ENCODE measurements around the gene IP6K1. TPM values are rescaled to one million over a fixed set of nuclear protein-coding genes. Genes with fewer than 3 reads are reported as not detected.

The IP6K1 gene
- total and polyA plus RNA-seq, 10 donors: 8.6 to 56.0 (median 46.4) TPM

GRCh38 chr3:49813497-49814174 lies 27.3 kb upstream of the IP6K1 start, which contains the start of gene UBA7:
TSS of gene UBA7 (minus strand) at chr3:49813953. CDS start at chr3:49813787, 166 bp downstream.
- intact Hi-C loops (cut with DNase I; ENCODE audit: low total_unique reads): no loop called here
- peak within 1 kb of the TSS; percentile 81 to 93 (median 88) for H3K27ac ChIP-seq
- H3K9me3 ChIP-seq: no peaks in the 10 kb centered on the region
- H3K4me3 ChIP-seq: peak within 1 kb of the TSS; percentile 32 to 77 (median 54)
- no peaks in the 10 kb centered on the region for H3K27me3 ChIP-seq (replicated peaks in 1 of 7)
- H3K36me3 ChIP-seq: peaks cover 0 to 42% (median 38%) of the 10 kb centered on the region in 6 donors
- H3K4me1 ChIP-seq: peaks cover 19 to 64% (median 32%) of the 10 kb centered on the region in 6 donors
- TF ChIP-seq POLR2A (IDR thresholded peaks at IDR 0.05) (no peak), POLR2AphosphoS5 (IDR thresholded peaks at IDR 0.05) (peak; percentile 20 to 75 (median 68))
- peak; percentile 87 for DNase-seq
- WGBS, 5 donors: 4 to 11% (median 6%) methylated on average over 9 of the region's 9 CpGs

GRCh38 chr3:49812916-49813496 lies 26.7 kb upstream of the IP6K1 start:
- H3K4me1 ChIP-seq: peaks cover 19 to 70% (median 37%) of the 10 kb centered on the region in 6 donors
- H3K36me3 ChIP-seq: peaks cover 0 to 48% (median 38%) of the 10 kb centered on the region in 6 donors
- DNase-seq: no peak
- H3K27ac ChIP-seq: peak overlapping the region; percentile 81 to 93 (median 88)
- intact Hi-C loops (cut with DNase I; ENCODE audit: low total_unique reads): no loop called here
- H3K9me3 ChIP-seq: no peaks in the 10 kb centered on the region
- H3K4me3 ChIP-seq: peak overlapping the region; percentile 32 to 77 (median 54)
- H3K27me3 ChIP-seq (replicated peaks in 1 of 7): no peaks in the 10 kb centered on the region
- no peak for TF ChIP-seq CTCF (IDR thresholded peaks at IDR 0.05 in 8 of 11, conservative IDR thresholded peaks at IDR 0.05 in 3 of 11)
- no peak for TF ChIP-seq POLR2AphosphoS5 (IDR thresholded peaks at IDR 0.05)
- TF ChIP-seq POLR2A (IDR thresholded peaks at IDR 0.05): no peak
- 23 to 52% (median 32%) methylated on average over 6 to 9 of the region's 9 CpGs for WGBS, 5 donors

GRCh38 chr3:49807431-49808114 lies 21.2 kb upstream of the IP6K1 start:
- Histone ChIP-seq H3K27ac (peak overlapping the region; percentile 83 to 97 (median 93)), H3K27me3 (replicated peaks in 1 of 7) (no peaks in the 10 kb centered on the region), H3K9me3 (no peaks in the 10 kb centered on the region), H3K4me3 (no peak overlapping the region), H3K4me1 (peaks cover 47 to 93% (median 64%) of the 10 kb centered on the region in 6 donors), H3K36me3 (peaks cover 0 to 56% (median 38%) of the 10 kb centered on the region in 6 donors)
- WGBS, 5 donors: 40 to 59% (median 50%) methylated on average over 4 to 13 of the region's 13 CpGs
- TF ChIP-seq POLR2AphosphoS5 (IDR thresholded peaks at IDR 0.05) (peak in 2 of 3 donors; percentile 53 to 56), CTCF (IDR thresholded peaks at IDR 0.05 in 8 of 11, conservative IDR thresholded peaks at IDR 0.05 in 3 of 11) (no peak)
- no peak for DNase-seq
- intact Hi-C loops (cut with DNase I; ENCODE audit: low total_unique reads): no loop called here

- intact Hi-C loops (cut with DNase I; ENCODE audit: low total_unique reads): no loop called here
- TF ChIP-seq CTCF (IDR thresholded peaks at IDR 0.05 in 8 of 11, conservative IDR thresholded peaks at IDR 0.05 in 3 of 11) (no peak), POLR2AphosphoS5 (IDR thresholded peaks at IDR 0.05) (no peak), POLR2A (IDR thresholded peaks at IDR 0.05) (no peak)
- 23 to 57% (median 35%) methylated on average over 1 to 2 of the region's 2 CpGs for WGBS, 5 donors
- peaks cover 0 to 48% (median 32%) of the 10 kb centered on the region in 6 donors for H3K36me3 ChIP-seq
- no peaks in the 10 kb centered on the region for H3K9me3 ChIP-seq
- peaks cover 42 to 93% (median 62%) of the 10 kb centered on the region in 6 donors for H3K4me1 ChIP-seq
- peak overlapping the region in 1 of 8 donors; percentile 76 for H3K4me3 ChIP-seq
- peak overlapping the region; percentile 83 to 97 (median 93) for H3K27ac ChIP-seq
- DNase-seq: no peak
- H3K27me3 ChIP-seq (replicated peaks in 1 of 7): no peaks in the 10 kb centered on the region
These were observed 20.5 kb upstream of the IP6K1 start for GRCh38 chr3:49806850-49807249.
